Measurements from ENCODE around the gene C14orf180.

The C14orf180 gene

DNA sequence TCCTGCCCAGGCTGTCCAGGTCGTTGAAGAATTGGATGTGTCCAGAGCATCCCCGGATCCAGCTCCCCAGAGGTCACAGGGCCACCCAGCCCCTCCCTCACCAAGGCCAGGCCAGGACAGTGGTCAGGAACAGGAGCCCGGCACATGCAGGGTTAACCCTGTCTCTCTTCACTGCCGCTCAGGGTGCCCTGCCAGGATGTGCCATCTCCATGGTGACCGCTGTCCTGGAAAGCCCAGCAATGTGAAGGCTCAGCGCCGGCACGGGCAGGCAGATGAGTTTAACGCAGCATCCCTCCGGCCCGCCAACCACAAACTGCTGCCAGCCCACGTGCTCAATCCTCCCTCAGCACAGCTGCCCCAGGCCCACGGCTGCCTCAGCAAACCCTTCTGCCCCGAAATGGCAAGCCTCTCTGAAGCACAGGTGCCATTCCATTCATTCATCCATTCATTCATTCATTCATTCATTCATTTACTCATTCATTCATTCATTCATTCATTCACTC, 20.6 kb downstream of the C14orf180 start:
- peak; percentile 25 for DNase-seq (ENCODE audit: low read depth)
- TF ChIP-seq, protein P1, sequence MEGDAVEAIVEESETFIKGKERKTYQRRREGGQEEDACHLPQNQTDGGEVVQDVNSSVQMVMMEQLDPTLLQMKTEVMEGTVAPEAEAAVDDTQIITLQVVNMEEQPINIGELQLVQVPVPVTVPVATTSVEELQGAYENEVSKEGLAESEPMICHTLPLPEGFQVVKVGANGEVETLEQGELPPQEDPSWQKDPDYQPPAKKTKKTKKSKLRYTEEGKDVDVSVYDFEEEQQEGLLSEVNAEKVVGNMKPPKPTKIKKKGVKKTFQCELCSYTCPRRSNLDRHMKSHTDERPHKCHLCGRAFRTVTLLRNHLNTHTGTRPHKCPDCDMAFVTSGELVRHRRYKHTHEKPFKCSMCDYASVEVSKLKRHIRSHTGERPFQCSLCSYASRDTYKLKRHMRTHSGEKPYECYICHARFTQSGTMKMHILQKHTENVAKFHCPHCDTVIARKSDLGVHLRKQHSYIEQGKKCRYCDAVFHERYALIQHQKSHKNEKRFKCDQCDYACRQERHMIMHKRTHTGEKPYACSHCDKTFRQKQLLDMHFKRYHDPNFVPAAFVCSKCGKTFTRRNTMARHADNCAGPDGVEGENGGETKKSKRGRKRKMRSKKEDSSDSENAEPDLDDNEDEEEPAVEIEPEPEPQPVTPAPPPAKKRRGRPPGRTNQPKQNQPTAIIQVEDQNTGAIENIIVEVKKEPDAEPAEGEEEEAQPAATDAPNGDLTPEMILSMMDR (IDR thresholded peaks at IDR 0.05; ENCODE audit: low read depth, low read length) = no peak
- TF ChIP-seq, protein P2, sequence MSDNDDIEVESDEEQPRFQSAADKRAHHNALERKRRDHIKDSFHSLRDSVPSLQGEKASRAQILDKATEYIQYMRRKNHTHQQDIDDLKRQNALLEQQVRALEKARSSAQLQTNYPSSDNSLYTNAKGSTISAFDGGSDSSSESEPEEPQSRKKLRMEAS (IDR thresholded peaks at IDR 0.05; ENCODE audit: low read depth, low read length) = peak; percentile 69
- TF ChIP-seq MYC (IDR thresholded peaks at IDR 0.05; ENCODE audit: low read depth, low read length) (no peak), POLR2A (IDR thresholded peaks at IDR 0.05; ENCODE audit: extremely low read depth, insufficient read length) (no peak)

DNA sequence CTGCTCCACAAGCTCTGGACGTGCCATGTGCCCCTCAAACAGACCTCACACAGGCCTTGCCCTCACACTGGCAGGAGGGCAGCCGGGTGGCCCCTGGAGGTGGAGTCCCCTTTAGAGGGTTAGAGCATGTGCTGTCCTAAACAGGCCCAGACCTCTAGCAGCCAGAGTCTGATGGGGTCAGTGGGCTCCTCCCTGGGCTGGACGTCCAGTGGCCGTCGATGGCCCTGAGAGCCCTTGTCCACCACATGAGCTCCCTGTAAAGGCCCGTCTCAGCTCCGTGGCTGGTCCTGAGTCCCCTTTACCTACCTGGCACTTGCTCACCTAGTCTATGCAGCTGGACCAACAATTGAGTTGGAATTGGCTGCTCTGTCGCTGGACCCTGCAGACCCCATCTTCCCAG, 21.2 kb downstream of the C14orf180 start:
- H3K4me3 ChIP-seq (ENCODE audit: low read depth, low read length) = no peak overlapping the region
- no peak for TF ChIP-seq MYC (IDR thresholded peaks at IDR 0.05; ENCODE audit: low read depth, low read length)
- TF ChIP-seq, protein P2 (IDR thresholded peaks at IDR 0.05; ENCODE audit: low read depth, low read length) = no peak
- TF ChIP-seq, protein P1 (IDR thresholded peaks at IDR 0.05; ENCODE audit: low read depth, low read length) = no peak
- TF ChIP-seq POLR2A (IDR thresholded peaks at IDR 0.05; ENCODE audit: extremely low read depth, insufficient read length) = no peak

More for the DNA sequence above, 20.6 kb downstream of the C14orf180 start:
- H3K4me3 ChIP-seq (ENCODE audit: low read depth, low read length) = no peak overlapping the region

DNA sequence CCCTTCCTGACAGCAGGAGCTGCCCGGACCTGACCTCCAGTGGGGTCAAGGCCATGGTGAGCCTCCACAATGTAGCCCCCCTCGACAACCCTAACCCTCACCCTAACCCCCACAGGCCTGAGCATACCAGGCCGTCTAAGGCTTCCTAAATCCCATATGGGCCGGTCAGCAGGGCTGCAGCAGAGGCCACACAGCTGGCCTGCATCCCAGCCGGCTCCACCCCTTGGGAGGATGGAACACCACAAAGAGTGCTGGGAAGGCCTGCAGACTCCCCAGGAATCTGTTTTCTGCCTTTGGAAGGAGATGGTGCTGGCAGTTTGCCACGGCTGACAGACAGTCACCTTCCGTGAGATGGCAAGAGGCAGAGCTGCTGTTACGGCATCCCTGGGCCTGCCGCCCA, 22.2 kb downstream of the C14orf180 start:
- TF ChIP-seq, protein P2 (IDR thresholded peaks at IDR 0.05; ENCODE audit: low read depth, low read length) = no peak
- TF ChIP-seq MYC (IDR thresholded peaks at IDR 0.05; ENCODE audit: low read depth, low read length) (no peak), POLR2A (IDR thresholded peaks at IDR 0.05; ENCODE audit: extremely low read depth, insufficient read length) (no peak)
- TF ChIP-seq, protein P1 (IDR thresholded peaks at IDR 0.05; ENCODE audit: low read depth, low read length) = no peak
- no peak for DNase-seq (ENCODE audit: low read depth)
- H3K4me3 ChIP-seq (ENCODE audit: low read depth, low read length) = no peak overlapping the region

More for the DNA sequence above, 21.2 kb downstream of the C14orf180 start:
- DNase-seq (ENCODE audit: low read depth) = no peak

DNA sequence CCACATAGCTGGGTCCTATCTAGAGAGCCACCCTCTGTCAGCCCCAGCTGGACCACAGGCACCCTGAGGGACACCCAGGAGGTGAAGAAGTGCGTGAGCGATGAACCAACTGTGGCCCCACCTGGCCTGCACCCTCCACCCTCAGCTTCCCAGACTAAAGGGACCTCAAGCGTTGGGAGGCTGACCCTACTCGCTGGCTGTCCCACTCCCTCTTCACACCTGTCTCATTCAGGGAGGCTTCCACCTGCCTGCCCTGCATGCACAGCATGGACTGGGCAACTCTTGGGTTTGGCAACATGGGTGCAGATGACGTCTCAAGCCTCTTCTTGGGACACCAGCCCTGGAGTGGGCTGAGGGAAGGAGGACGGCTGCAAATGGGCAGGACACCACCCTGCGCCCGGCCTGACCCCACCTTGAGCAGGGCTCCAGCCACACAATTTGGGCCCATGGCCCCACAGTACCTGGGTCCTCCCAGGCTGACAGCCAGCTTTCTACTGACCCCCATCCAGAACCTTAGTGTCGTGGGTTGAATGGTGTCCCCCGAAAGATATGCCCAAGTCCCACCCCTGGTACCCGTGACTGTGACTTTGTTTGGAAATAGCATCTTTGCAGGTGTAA, 22.9 kb downstream of the C14orf180 start:
- no peak for DNase-seq (ENCODE audit: low read depth)
- no peak overlapping the region for H3K4me3 ChIP-seq (ENCODE audit: low read depth, low read length)
- TF ChIP-seq, protein P2 (IDR thresholded peaks at IDR 0.05; ENCODE audit: low read depth, low read length) = no peak
- TF ChIP-seq POLR2A (IDR thresholded peaks at IDR 0.05; ENCODE audit: extremely low read depth, insufficient read length) = no peak
- TF ChIP-seq, protein P1 (IDR thresholded peaks at IDR 0.05; ENCODE audit: low read depth, low read length) = no peak
- TF ChIP-seq MYC (IDR thresholded peaks at IDR 0.05; ENCODE audit: low read depth, low read length) = no peak

DNA sequence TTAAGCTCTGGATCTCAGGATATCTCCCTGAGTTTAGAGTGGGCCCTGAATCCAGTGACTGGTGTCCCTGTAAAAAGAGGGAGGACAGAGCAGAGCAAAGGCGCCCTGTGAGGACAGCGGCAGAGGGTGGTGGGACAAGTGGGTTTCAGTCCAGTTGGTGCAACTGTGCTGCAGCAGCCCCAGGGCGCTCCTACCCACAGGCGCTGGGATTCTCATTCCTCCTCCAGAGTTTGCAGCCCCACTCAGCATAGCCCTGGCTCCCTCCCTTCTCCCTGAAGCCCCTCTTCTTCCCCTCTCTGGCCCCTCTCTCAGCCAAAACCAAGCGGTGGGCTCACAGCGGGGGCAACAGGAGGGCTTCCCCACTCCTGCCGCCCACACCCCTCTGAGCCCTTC, 23.4 kb downstream of the C14orf180 start:
- no peak for DNase-seq (ENCODE audit: low read depth)
- no peak overlapping the region for H3K4me3 ChIP-seq (ENCODE audit: low read depth, low read length)
- TF ChIP-seq POLR2A (IDR thresholded peaks at IDR 0.05; ENCODE audit: extremely low read depth, insufficient read length) (no peak), MYC (IDR thresholded peaks at IDR 0.05; ENCODE audit: low read depth, low read length) (no peak)
- TF ChIP-seq, protein P1 (IDR thresholded peaks at IDR 0.05; ENCODE audit: low read depth, low read length) = no peak
- TF ChIP-seq, protein P2 (IDR thresholded peaks at IDR 0.05; ENCODE audit: low read depth, low read length) = no peak

Data from NB4 (cell line).